Sigmoid colon (tissue), 3 donors: ENCODE results near the gene DDIT3.
"Not testable (repeated sequence)": the region's sequence is repeated elsewhere in the genome, so short reads cannot be mapped to it uniquely, and the experiment has no call there.

Source experiments
- POLR2A ChIP-seq, 2 donors: fragments of 450-650 bp; IDR thresholded peaks; one replicate each; pipeline ENCODE4 v1.6.1; 2016; ENCODE audit warnings: antibody characterized with exemption in 2 of 2, mild to moderate bottlenecking in 2 of 2, moderate library complexity in 2 of 2
- TF ChIP-seq, protein P1 (sequence below), 4 experiments: fragments of 450-650 bp in 3 of 4; fragments of 200-600 bp in 1 of 4; IDR thresholded peaks; one replicate each; pipeline ENCODE4 v1.5.1; 2016 to 2019; ENCODE audit warnings: antibody characterized with exemption in 4 of 4, mild to moderate bottlenecking in 3 of 4, moderate library complexity in 2 of 4

- TF ChIP-seq, protein P1, sequence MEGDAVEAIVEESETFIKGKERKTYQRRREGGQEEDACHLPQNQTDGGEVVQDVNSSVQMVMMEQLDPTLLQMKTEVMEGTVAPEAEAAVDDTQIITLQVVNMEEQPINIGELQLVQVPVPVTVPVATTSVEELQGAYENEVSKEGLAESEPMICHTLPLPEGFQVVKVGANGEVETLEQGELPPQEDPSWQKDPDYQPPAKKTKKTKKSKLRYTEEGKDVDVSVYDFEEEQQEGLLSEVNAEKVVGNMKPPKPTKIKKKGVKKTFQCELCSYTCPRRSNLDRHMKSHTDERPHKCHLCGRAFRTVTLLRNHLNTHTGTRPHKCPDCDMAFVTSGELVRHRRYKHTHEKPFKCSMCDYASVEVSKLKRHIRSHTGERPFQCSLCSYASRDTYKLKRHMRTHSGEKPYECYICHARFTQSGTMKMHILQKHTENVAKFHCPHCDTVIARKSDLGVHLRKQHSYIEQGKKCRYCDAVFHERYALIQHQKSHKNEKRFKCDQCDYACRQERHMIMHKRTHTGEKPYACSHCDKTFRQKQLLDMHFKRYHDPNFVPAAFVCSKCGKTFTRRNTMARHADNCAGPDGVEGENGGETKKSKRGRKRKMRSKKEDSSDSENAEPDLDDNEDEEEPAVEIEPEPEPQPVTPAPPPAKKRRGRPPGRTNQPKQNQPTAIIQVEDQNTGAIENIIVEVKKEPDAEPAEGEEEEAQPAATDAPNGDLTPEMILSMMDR (IDR thresholded peaks at IDR 0.05) = not testable (repeated sequence)
- TF ChIP-seq POLR2A (IDR thresholded peaks at IDR 0.05) = not testable (repeated sequence)
Observed at GRCh38 chr12:57506541-57506940, 13.8 kb downstream of the DDIT3 start.
